PC-3 (cell line): ENCODE results near the gene CCDC60. TPM values are rescaled to one million over a fixed set of nuclear protein-coding genes. Genes with fewer than 3 reads are reported as not detected.

Experiments used
- ATAC-seq: fragments of 200-7000 bp; cut with Tn5 transposase; 2 replicates; pipeline ENCODE4 v1.9.1; 2020; ENCODE audit warnings: mild to moderate bottlenecking, moderate library complexity
- BruUV-seq: library from RNA; stranded (reverse); fragments of 400-500 nt; replicated peaks from 2 replicates; lab custom pipeline; 2021; lab: Mats Ljungman, UMichigan
- CTCF ChIA-PET: fragments of 300-600 bp; sonication (Branson Sonifier 250); formaldehyde crosslinking; loops from one replicate; lab custom pipeline; 2022; ENCODE audit warnings: antibody characterized with exemption; lab: Charles Lee
- POLR2A ChIA-PET: fragments of 300-600 bp; sonication (Branson Sonifier 250); formaldehyde crosslinking; loops from one replicate; lab custom pipeline; 2022; ENCODE audit warnings: antibody characterized with exemption; ENCODE audit not compliant: unreplicated experiment; lab: Charles Lee
- DNase-seq: peaks from one replicate; pipeline ENCODE4 v3.0.0-alpha.2; 2015
- H2AFZ ChIP-seq: fragments of 300-600 bp; sonication (generic); 2 replicates; pipeline ENCODE4 v1.6.0; 2016; ENCODE audit warnings: antibody characterized with exemption, low read length
- H3F3A ChIP-seq: fragments of 300-600 bp; sonication (generic); one replicate; pipeline ENCODE4 v1.6.0; 2017; ENCODE audit warnings: antibody characterized with exemption, low read length, control low read depth, mild to moderate bottlenecking; ENCODE audit not compliant: unreplicated experiment
- H3K27ac ChIP-seq: fragments of 300-600 bp; sonication (generic); 2 replicates; pipeline ENCODE4 v1.5.1; 2016; ENCODE audit warnings: mild to moderate bottlenecking, low read length
- H3K27me3 ChIP-seq: fragments of 300-600 bp; sonication (generic); 2 replicates; pipeline ENCODE4 v1.6.1; 2016; ENCODE audit warnings: low read length, mixed read lengths
- H3K36me3 ChIP-seq: fragments of 300-600 bp; sonication (generic); 2 replicates; pipeline ENCODE4 v1.6.1; 2016; ENCODE audit warnings: low read depth, mixed run types, low read length, mixed read lengths
- H3K4me1 ChIP-seq: fragments of 300-600 bp; sonication (generic); 2 replicates; pipeline ENCODE4 v1.5.1; 2016; ENCODE audit warnings: low read length; ENCODE audit not compliant: insufficient read depth
- H3K4me2 ChIP-seq: fragments of 300-600 bp; sonication (generic); 2 replicates; pipeline ENCODE4 v1.6.0; 2016; ENCODE audit warnings: low read length
- H3K4me3 ChIP-seq: fragments of 300-600 bp; sonication (generic); 2 replicates; pipeline ENCODE4 v1.5.1; 2016; ENCODE audit warnings: mild to moderate bottlenecking, low read length, mixed read lengths
- H3K79me2 ChIP-seq: fragments of 300-600 bp; sonication (generic); 2 replicates; pipeline ENCODE4 v1.6.1; 2017; ENCODE audit warnings: low read length, mixed read lengths
- H3K9ac ChIP-seq: fragments of 300-600 bp; sonication (generic); 2 replicates; pipeline ENCODE4 v1.6.0; 2016; ENCODE audit warnings: mild to moderate bottlenecking, low read length
- H3K9me2 ChIP-seq: fragments of 300-600 bp; sonication (generic); replicated peaks from 2 replicates; pipeline ENCODE4 v1.6.1; 2016; ENCODE audit warnings: mixed run types, low read length, mixed read lengths
- H3K9me3 ChIP-seq: fragments of 300-600 bp; sonication (generic); 2 replicates; pipeline ENCODE4 v1.6.1; 2016; ENCODE audit warnings: low read length, mixed read lengths
- H4K20me1 ChIP-seq: fragments of 300-600 bp; sonication (generic); 2 replicates; pipeline ENCODE4 v1.6.1; 2016; ENCODE audit warnings: low read length, mixed read lengths
- CTCF ChIP-seq: fragments of 300-600 bp; sonication (generic); conservative IDR thresholded peaks from 2 replicates; pipeline ENCODE4 v1.5.1; 2017; ENCODE audit warnings: antibody characterized with exemption, low read depth, mild to moderate bottlenecking, low read length
- EZH2 ChIP-seq: fragments of 300-600 bp; sonication (generic); IDR thresholded peaks from one replicate; pipeline ENCODE4 v1.6.1; 2017; ENCODE audit warnings: antibody characterized with exemption, mild to moderate bottlenecking, low read length; ENCODE audit not compliant: unreplicated experiment
- EZH2phosphoT487 ChIP-seq: fragments of 300-600 bp; sonication (generic); IDR thresholded peaks from 2 replicates; pipeline ENCODE4 v1.6.1; 2018; ENCODE audit warnings: mild to moderate bottlenecking, antibody characterized with exemption, low read length, borderline replicate concordance
- intact Hi-C: fragments of 100-400 bp; cut with micrococcal nuclease; formaldehyde crosslinking; loops from 2 replicates; pipeline ENCODE4 v1.9.0; 2023
- total RNA-seq: library from RNA; depleted of rRNA; stranded (reverse); fragments of >200 nt; gene quantifications from 2 replicates; pipeline ENCODE4 v1.2.3, GENCODE V29; 2014

CCDC60 gene
- total RNA-seq, 1 experiment from 2014 or later, result not detected

- no TSS peak for BruUV-seq
Measured at GRCh38 chr12:119450771-119451170, 116.2 kb downstream of the CCDC60 start.

GRCh38 chr12:119456824-119457223 is 122.3 kb downstream of the CCDC60 start:
- Histone ChIP-seq H3K4me2 (no peak overlapping the region), H3K79me2 (no peaks in the 10 kb centered on the region), H3K4me3 (no peak overlapping the region), H3K9me2 (no peaks in the 10 kb centered on the region), H3F3A (no peaks in the 10 kb centered on the region), H3K9me3 (no peaks in the 10 kb centered on the region; the same call in 1 of the 2 replicates), H3K4me1 (no peaks in the 10 kb centered on the region), H4K20me1 (no peaks in the 10 kb centered on the region), H3K27me3 (peaks cover 11% of the 10 kb centered on the region), H3K36me3 (no peaks in the 10 kb centered on the region), H3K9ac (no peak overlapping the region), H3K27ac (no peak overlapping the region), H2AFZ (no peak overlapping the region)
- ATAC-seq, result no peak
- intact Hi-C loops, result no loop called here
- DNase-seq, result no peak
- no TSS peak for BruUV-seq
- ChIA-PET CTCF (no interaction called here), POLR2A (no interaction called here)
- TF ChIP-seq EZH2phosphoT487 (no peak), CTCF (no peak), EZH2 (no peak)

More at GRCh38 chr12:119450771-119451170, 116.2 kb downstream of the CCDC60 start:
- intact Hi-C loops, result no loop called here
- no peak overlapping the region for H3K4me3 ChIP-seq
- H3K4me2 ChIP-seq, result no peak overlapping the region
- H3F3A ChIP-seq, result no peaks in the 10 kb centered on the region
- ATAC-seq (no peak), DNase-seq (no peak)
- POLR2A ChIA-PET, result no interaction called here
- peaks cover 19% of the 10 kb centered on the region for H3K4me1 ChIP-seq
- H2AFZ ChIP-seq, result no peak overlapping the region
- H3K9ac ChIP-seq, result no peak overlapping the region
- CTCF ChIA-PET, result no interaction called here
- H3K79me2 ChIP-seq, result no peaks in the 10 kb centered on the region
- no peaks in the 10 kb centered on the region for H3K9me3 ChIP-seq
- TF ChIP-seq EZH2 (no peak), CTCF (no peak), EZH2phosphoT487 (no peak)
- no peaks in the 10 kb centered on the region for H3K9me2 ChIP-seq
- no peak overlapping the region for H3K27ac ChIP-seq
- peaks cover 4% of the 10 kb centered on the region; the same call in 1 of the 2 replicates for H4K20me1 ChIP-seq
- H3K36me3 ChIP-seq, result no peaks in the 10 kb centered on the region
- H3K27me3 ChIP-seq, result 0 out of 2 replicates have a peak, but pooled peaks cover 7% of the 10 kb centered on the region

- Histone ChIP-seq H3K4me3 (no peak overlapping the region), H3K9ac (no peak overlapping the region), H4K20me1 (no peaks in the 10 kb centered on the region), H3K27ac (no peak overlapping the region), H3K4me2 (no peak overlapping the region), H3F3A (no peaks in the 10 kb centered on the region), H3K27me3 (peaks cover 13% of the 10 kb centered on the region), H2AFZ (no peak overlapping the region), H3K4me1 (no peaks in the 10 kb centered on the region), H3K36me3 (no peaks in the 10 kb centered on the region), H3K79me2 (no peaks in the 10 kb centered on the region), H3K9me2 (no peaks in the 10 kb centered on the region), H3K9me3 (no peaks in the 10 kb centered on the region; the same call in 1 of the 2 replicates)
- CTCF ChIA-PET, result no interaction called here
- intact Hi-C loops, result no loop called here
- ATAC-seq, result no peak
- no TSS peak for BruUV-seq
- POLR2A ChIA-PET, result no interaction called here
- DNase-seq, result no peak
- no peak for TF ChIP-seq CTCF
- TF ChIP-seq EZH2, result no peak
- TF ChIP-seq EZH2phosphoT487, result no peak
Measured at GRCh38 chr12:119457271-119457670, 122.7 kb downstream of the CCDC60 start.
